MCF 10A (cell line): ENCODE data around the gene NUCB1. TPM values are rescaled to one million over a fixed set of nuclear protein-coding genes. Genes with fewer than 3 reads are reported as not detected.
A peak's percentile ranks its signal among the peaks of the same experiment; 100 is the strongest.
"Not testable (repeated sequence)": the region's sequence is repeated elsewhere in the genome, so short reads cannot be mapped to it uniquely, and the experiment has no call there.

ENCODE experiments used
- BruUV-seq: library from RNA; stranded (reverse); fragments of 400-500 nt; replicated peaks from 2 replicates; lab custom pipeline; 2021; lab: Mats Ljungman, UMichigan
- CTCF ChIA-PET: fragments of 300-600 bp; sonication (Branson Sonifier 250); formaldehyde crosslinking; extraction: SDS; loops from one replicate; lab custom pipeline; 2021; ENCODE audit warnings: antibody characterized with exemption, inconsistent platforms; lab: Yijun Ruan, JAX
- POLR2A ChIA-PET: fragments of 300-600, 350-650 bp; sonication (Branson Sonifier 250); formaldehyde crosslinking; extraction: SDS; loops from one replicate; lab custom pipeline; 2020; ENCODE audit warnings: antibody characterized with exemption, inconsistent platforms; lab: Yijun Ruan, JAX
- DNase-seq: peaks from one replicate; pipeline ENCODE4 v3.0.0-alpha.2; 2018; ENCODE audit not compliant: unreplicated experiment
- H3K27ac Mint-ChIP-seq: one replicate; pipeline ENCODE4 v1.8.0; 2022; ENCODE audit warnings: mild to moderate bottlenecking, low read depth, mixed read lengths; ENCODE audit not compliant: unreplicated experiment
- H3K27me3 Mint-ChIP-seq: one replicate; pipeline ENCODE4 v1.8.0; 2022; ENCODE audit warnings: mixed read lengths; ENCODE audit not compliant: insufficient read depth, unreplicated experiment
- H3K36me3 Mint-ChIP-seq: one replicate; pipeline ENCODE4 v1.8.0; 2022; ENCODE audit warnings: mild to moderate bottlenecking, moderate library complexity, mixed read lengths; ENCODE audit not compliant: insufficient read depth, unreplicated experiment
- H3K4me1 Mint-ChIP-seq: one replicate; pipeline ENCODE4 v1.8.0; 2022; ENCODE audit warnings: mixed read lengths; ENCODE audit not compliant: insufficient read depth, unreplicated experiment
- H3K4me3 Mint-ChIP-seq: one replicate; pipeline ENCODE4 v1.8.0; 2022; ENCODE audit warnings: mild to moderate bottlenecking, moderate library complexity, mixed read lengths; ENCODE audit not compliant: unreplicated experiment
- H3K9me3 Mint-ChIP-seq: one replicate; pipeline ENCODE4 v1.8.0; 2022; ENCODE audit warnings: mixed read lengths; ENCODE audit not compliant: unreplicated experiment
- CTCF ChIP-seq: fragments of 200-600 bp; IDR thresholded peaks from one replicate; pipeline ENCODE4 v1.8.0; 2022; ENCODE audit warnings: antibody characterized with exemption, mild to moderate bottlenecking; ENCODE audit not compliant: unreplicated experiment
- intact Hi-C: fragments of 100-400 bp; cut with micrococcal nuclease; formaldehyde crosslinking; loops from 2 replicates; pipeline ENCODE4 v1.14.1; 2022
- total RNA-seq: library from RNA; stranded (reverse); gene quantifications from 2 replicates; pipeline ENCODE4 v1.2.3, GENCODE V29; 2022

NUCB1 gene
- total RNA-seq, 1 experiment from 2014 or later, result 61.4 TPM

GRCh38 chr19:48867746-48868113 lies 32.4 kb upstream of the NUCB1 start:
- H3K4me3 Mint-ChIP-seq, result peak overlapping the region; percentile 71
- DNase-seq, result no peak
- TF ChIP-seq CTCF, result no peak

GRCh38 chr19:48868114-48868886 lies 31.8 kb upstream of the NUCB1 start, which contains the start of gene PLEKHA4:
TSS of gene PLEKHA4 (minus strand) at chr19:48868617. CDS start at chr19:48867620, 997 bp downstream.
- ChIA-PET CTCF (interaction anchor here (0.6 to 1.6 kb wide), 2 partner anchors 23 to 26 kb away, joined by 4 to 6 read pairs; no protein-coding TSS in a partner anchor), POLR2A (interaction anchor here (0.5 to 1.2 kb wide), 2 partner anchors 86 to 97 kb away, joined by 3 to 4 read pairs; partner anchors contain the start of genes BAX and FTL)
- H3K4me3 Mint-ChIP-seq, result peak within 1 kb of the TSS; percentile 71
- peak within 1 kb of the TSS; percentile 93 for H3K27ac Mint-ChIP-seq
- H3K9me3 Mint-ChIP-seq, result no peaks in the 10 kb centered on the region
- H3K36me3 Mint-ChIP-seq, result peaks cover 15% of the 10 kb centered on the region
- H3K4me1 Mint-ChIP-seq, result peaks cover 13% of the 10 kb centered on the region
- BruUV-seq, result no TSS peak
- DNase-seq, result peak; percentile 67
- no peak for TF ChIP-seq CTCF
- H3K27me3 Mint-ChIP-seq, result no peaks in the 10 kb centered on the region
- intact Hi-C loops, result no loop called here

More at GRCh38 chr19:48867746-48868113, 32.4 kb upstream of the NUCB1 start:
- intact Hi-C loops, result no loop called here
- no TSS peak for BruUV-seq
- CTCF ChIA-PET, result interaction anchor here (1.8 kb wide), 1 partner anchor 26 kb away, joined by 5 read pairs; no protein-coding TSS in a partner anchor
- peaks cover 9% of the 10 kb centered on the region for H3K36me3 Mint-ChIP-seq
- no peaks in the 10 kb centered on the region for H3K9me3 Mint-ChIP-seq
- H3K27me3 Mint-ChIP-seq, result no peaks in the 10 kb centered on the region
- POLR2A ChIA-PET, result interaction anchor here (0.5 kb wide), 1 partner anchor 87 kb away, joined by 3 read pairs; the partner anchor contains the start of gene BAX
- H3K4me1 Mint-ChIP-seq, result peaks cover 9% of the 10 kb centered on the region
- peak overlapping the region; percentile 93 for H3K27ac Mint-ChIP-seq

GRCh38 chr19:48870048-48870447 lies 30.1 kb upstream of the NUCB1 start:
- Mint-ChIP-seq H3K9me3 (no peaks in the 10 kb centered on the region), H3K27me3 (no peaks in the 10 kb centered on the region), H3K4me1 (peaks cover 26% of the 10 kb centered on the region), H3K27ac (no peak overlapping the region), H3K4me3 (no peak overlapping the region), H3K36me3 (peaks cover 32% of the 10 kb centered on the region)
- intact Hi-C loops, result no loop called here
- no TSS peak for BruUV-seq
- CTCF ChIA-PET, result interaction anchor here (0.6 to 0.7 kb wide), 4 partner anchors 20 to 238 kb away, joined by 3 read pairs; no protein-coding TSS in a partner anchor
- TF ChIP-seq CTCF, result no peak
- DNase-seq, result no peak
- POLR2A ChIA-PET, result no interaction called here

GRCh38 chr19:48871471-48872181 lies 28.5 kb upstream of the NUCB1 start:
- intact Hi-C loops, H3K27me3 Mint-ChIP-seq, DNase-seq, BruUV-seq, H3K9me3 Mint-ChIP-seq: not testable (repeated sequence)
- POLR2A ChIA-PET, result interaction anchor here (0.5 to 5.4 kb wide), 45 partner anchors 9 to 722 kb away, joined by 3 to 54 read pairs (median 4); partner anchors contain the start of genes BAX, BCAT2, DHDH and FTL
- H3K4me3 Mint-ChIP-seq, result peak overlapping the region; percentile 98
- peaks cover 38% of the 10 kb centered on the region for H3K4me1 Mint-ChIP-seq
- peak overlapping the region; percentile 100 for H3K27ac Mint-ChIP-seq
- CTCF ChIA-PET, result interaction anchor here (0.7 to 1.2 kb wide), 4 partner anchors 29 to 107 kb away, joined by 3 to 4 read pairs (median 4); no protein-coding TSS in a partner anchor
- peaks cover 48% of the 10 kb centered on the region for H3K36me3 Mint-ChIP-seq
